Astrocyte (in vitro differentiated cells and primary cell): ENCODE data around the gene PRG3. TPM values are rescaled to one million over a fixed set of nuclear protein-coding genes. Genes with fewer than 3 reads are reported as not detected.

ENCODE experiments used
- DNase-seq: peaks from one replicate; pipeline ENCODE4 v3.0.0-alpha.2; 2010; ENCODE audit warnings: low read depth
- FAIRE-seq: peaks from 2 replicates; lab custom pipeline; 2011; peaks lifted over from hg19 to GRCh38; lab: Jason Lieb, UNC
- H2AFZ ChIP-seq: 2 replicates; pipeline ENCODE4 v1.6.0; 2012; ENCODE audit warnings: low read depth, low read length, inconsistent platforms
- H3K27ac ChIP-seq: 2 replicates; pipeline ENCODE4 v1.5.1; 2011; ENCODE audit warnings: low read depth, low read length, inconsistent platforms
- H3K27me3 ChIP-seq: 2 replicates; pipeline ENCODE4 v1.6.0; 2011; ENCODE audit warnings: low read length, inconsistent platforms; ENCODE audit not compliant: insufficient read depth
- H3K36me3 ChIP-seq: 2 replicates; pipeline ENCODE4 v1.5.1; 2011; ENCODE audit warnings: low read length, inconsistent platforms; ENCODE audit not compliant: insufficient read depth
- H3K4me1 ChIP-seq: 2 replicates; pipeline ENCODE4 v1.5.1; 2011; ENCODE audit warnings: low read length, inconsistent platforms; ENCODE audit not compliant: insufficient read depth
- H3K4me2 ChIP-seq: 2 replicates; pipeline ENCODE4 v1.6.0; 2012; ENCODE audit warnings: low read length, inconsistent platforms
- H3K4me3 ChIP-seq: 2 replicates; pipeline ENCODE4 v1.5.1; 2011; ENCODE audit warnings: low read depth, mild to moderate bottlenecking, low read length, inconsistent platforms; ENCODE audit not compliant: insufficient read depth
- H3K79me2 ChIP-seq: 2 replicates; pipeline ENCODE4 v1.6.0; 2012; ENCODE audit warnings: mild to moderate bottlenecking, low read length, inconsistent platforms; ENCODE audit not compliant: insufficient read depth
- H3K9ac ChIP-seq: 2 replicates; pipeline ENCODE4 v1.6.0; 2012; ENCODE audit warnings: mild to moderate bottlenecking, low read length, inconsistent platforms
- H3K9me3 ChIP-seq: 2 replicates; pipeline ENCODE4 v1.5.1; 2012; ENCODE audit warnings: low read depth, mild to moderate bottlenecking, low read length, inconsistent platforms; ENCODE audit not compliant: insufficient read depth
- H4K20me1 ChIP-seq: 2 replicates; pipeline ENCODE4 v1.6.0; 2012; ENCODE audit warnings: low read length, inconsistent platforms; ENCODE audit not compliant: insufficient read depth
- H3K27ac Mint-ChIP-seq: one replicate; pipeline ENCODE4 v1.8.0; 2021; ENCODE audit warnings: mild to moderate bottlenecking, mixed read lengths; ENCODE audit not compliant: unreplicated experiment
- H3K27me3 Mint-ChIP-seq: one replicate; pipeline ENCODE4 v1.8.0; 2021; ENCODE audit warnings: low read depth, mixed read lengths; ENCODE audit not compliant: unreplicated experiment
- H3K36me3 Mint-ChIP-seq: one replicate; pipeline ENCODE4 v1.8.0; 2021; ENCODE audit warnings: low read depth, mixed read lengths; ENCODE audit not compliant: unreplicated experiment
- H3K4me1 Mint-ChIP-seq: one replicate; pipeline ENCODE4 v1.8.0; 2021; ENCODE audit warnings: low read depth, mixed read lengths; ENCODE audit not compliant: unreplicated experiment
- H3K4me3 Mint-ChIP-seq: one replicate; pipeline ENCODE4 v1.8.0; 2021; ENCODE audit warnings: mild to moderate bottlenecking, moderate library complexity, mixed read lengths; ENCODE audit not compliant: unreplicated experiment
- H3K9me3 Mint-ChIP-seq: one replicate; pipeline ENCODE4 v1.8.0; 2021; ENCODE audit warnings: mild to moderate bottlenecking, mixed read lengths; ENCODE audit not compliant: unreplicated experiment
- EZH2 ChIP-seq: IDR thresholded peaks from 2 replicates; pipeline ENCODE4 v1.6.1; 2012; ENCODE audit warnings: mild to moderate bottlenecking, low read length, inconsistent platforms; ENCODE audit not compliant: insufficient read depth
- total RNA-seq: library from RNA; stranded (reverse); gene quantifications from 2 replicates; pipeline ENCODE4 v1.2.1, GENCODE V29; 2021
- TF ChIP-seq, protein P1 (sequence below): IDR thresholded peaks from 2 replicates; pipeline ENCODE4 v1.5.1; 2011; ENCODE audit warnings: low read depth, mild to moderate bottlenecking, inconsistent platforms, low read length, moderate library complexity; ENCODE audit not compliant: insufficient read depth

The PRG3 gene
- total RNA-seq, 1 donor from 2014 or later = not detected

DNA sequence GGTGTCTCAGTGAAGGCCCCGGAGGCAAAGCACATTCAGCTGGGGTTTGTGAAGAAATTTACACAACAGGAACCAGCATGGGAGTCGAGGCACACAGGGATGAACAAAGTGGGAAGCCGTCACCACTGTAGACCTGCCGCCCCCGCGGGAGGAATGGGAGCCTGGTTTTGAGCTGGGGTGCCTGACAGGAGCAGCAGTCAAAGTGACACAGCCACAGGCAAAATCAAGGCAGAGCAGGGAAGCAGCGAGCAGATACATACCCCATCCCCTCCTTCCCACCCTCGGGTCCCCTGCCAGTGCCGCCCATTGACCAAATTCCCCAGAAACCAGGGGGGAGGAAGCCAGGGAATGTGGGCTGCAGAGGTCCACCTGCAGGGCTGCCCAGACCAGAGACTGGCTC lies 22.0 kb downstream of the PRG3 start:
- Mint-ChIP-seq H3K27ac (no peak overlapping the region), H3K9me3 (peaks cover 9% of the 10 kb centered on the region), H3K27me3 (peaks cover 38% of the 10 kb centered on the region), H3K4me3 (no peak overlapping the region), H3K36me3 (peaks cover 3% of the 10 kb centered on the region), H3K4me1 (no peaks in the 10 kb centered on the region)
- H3K36me3 ChIP-seq = no peaks in the 10 kb centered on the region
- DNase-seq = no peak
- H3K9ac ChIP-seq = no peak overlapping the region
- no peaks in the 10 kb centered on the region for H4K20me1 ChIP-seq
- no peaks in the 10 kb centered on the region for H3K4me1 ChIP-seq
- H3K79me2 ChIP-seq = no peaks in the 10 kb centered on the region
- no peak overlapping the region for H2AFZ ChIP-seq
- no peak overlapping the region for H3K4me3 ChIP-seq
- no peaks in the 10 kb centered on the region for H3K9me3 ChIP-seq
- TF ChIP-seq EZH2 = no peak
- TF ChIP-seq, protein P1, sequence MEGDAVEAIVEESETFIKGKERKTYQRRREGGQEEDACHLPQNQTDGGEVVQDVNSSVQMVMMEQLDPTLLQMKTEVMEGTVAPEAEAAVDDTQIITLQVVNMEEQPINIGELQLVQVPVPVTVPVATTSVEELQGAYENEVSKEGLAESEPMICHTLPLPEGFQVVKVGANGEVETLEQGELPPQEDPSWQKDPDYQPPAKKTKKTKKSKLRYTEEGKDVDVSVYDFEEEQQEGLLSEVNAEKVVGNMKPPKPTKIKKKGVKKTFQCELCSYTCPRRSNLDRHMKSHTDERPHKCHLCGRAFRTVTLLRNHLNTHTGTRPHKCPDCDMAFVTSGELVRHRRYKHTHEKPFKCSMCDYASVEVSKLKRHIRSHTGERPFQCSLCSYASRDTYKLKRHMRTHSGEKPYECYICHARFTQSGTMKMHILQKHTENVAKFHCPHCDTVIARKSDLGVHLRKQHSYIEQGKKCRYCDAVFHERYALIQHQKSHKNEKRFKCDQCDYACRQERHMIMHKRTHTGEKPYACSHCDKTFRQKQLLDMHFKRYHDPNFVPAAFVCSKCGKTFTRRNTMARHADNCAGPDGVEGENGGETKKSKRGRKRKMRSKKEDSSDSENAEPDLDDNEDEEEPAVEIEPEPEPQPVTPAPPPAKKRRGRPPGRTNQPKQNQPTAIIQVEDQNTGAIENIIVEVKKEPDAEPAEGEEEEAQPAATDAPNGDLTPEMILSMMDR = no peak
- no peak for FAIRE-seq
- no peak overlapping the region for H3K27ac ChIP-seq
- peaks cover 9% of the 10 kb centered on the region for H3K27me3 ChIP-seq
- no peak overlapping the region for H3K4me2 ChIP-seq

DNA sequence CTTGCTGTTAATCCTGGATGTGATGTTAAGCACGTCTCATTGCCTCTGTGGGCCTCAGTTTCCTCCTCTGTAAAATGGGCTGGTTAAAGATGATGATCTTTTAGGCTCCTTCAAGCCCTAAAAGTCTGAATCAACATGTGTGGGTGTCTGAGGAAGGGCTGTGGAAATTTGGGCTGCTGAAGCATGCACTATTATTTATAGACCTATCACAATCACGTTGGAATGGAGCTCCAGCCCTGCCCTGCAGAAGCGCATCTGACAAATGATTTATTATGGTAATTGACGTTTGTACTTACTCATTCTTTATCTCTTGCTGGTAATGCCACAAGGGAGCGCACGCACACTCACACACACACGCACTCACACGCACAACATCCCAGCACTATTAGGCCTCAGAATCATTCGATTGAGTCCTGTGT lies 22.4 kb downstream of the PRG3 start:
- DNase-seq = peak; percentile 47
- no peak for TF ChIP-seq EZH2
- TF ChIP-seq, protein P1 = no peak

DNA sequence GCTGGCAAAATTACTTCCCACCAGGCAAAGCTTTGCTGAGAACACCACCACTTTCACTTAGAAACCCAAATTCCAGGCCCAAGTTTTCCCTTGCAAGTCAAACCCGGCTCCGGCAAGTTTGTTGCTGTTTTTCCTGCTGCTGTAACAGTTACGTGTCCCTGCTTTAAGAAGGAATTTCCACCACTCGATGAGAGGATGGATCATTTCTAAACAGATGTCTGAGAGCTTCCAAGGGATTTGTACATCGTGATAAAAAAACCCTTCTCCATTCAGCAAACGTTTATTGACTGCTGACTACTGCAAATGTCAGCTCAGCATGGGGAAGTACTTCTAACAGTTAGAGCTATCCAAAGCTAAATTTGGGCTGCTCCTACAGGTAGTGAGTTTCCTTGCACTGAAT lies 23.1 kb downstream of the PRG3 start:
- peaks cover 14% of the 10 kb centered on the region for H3K27me3 ChIP-seq
- H4K20me1 ChIP-seq = no peaks in the 10 kb centered on the region
- TF ChIP-seq, protein P1 = no peak
- TF ChIP-seq EZH2 = no peak
- Mint-ChIP-seq H3K4me3 (no peak overlapping the region), H3K27me3 (peaks cover 30% of the 10 kb centered on the region), H3K27ac (no peak overlapping the region), H3K36me3 (peaks cover 3% of the 10 kb centered on the region), H3K9me3 (peaks cover 4% of the 10 kb centered on the region), H3K4me1 (no peaks in the 10 kb centered on the region)
- H3K27ac ChIP-seq = no peak overlapping the region
- H2AFZ ChIP-seq = no peak overlapping the region
- H3K9me3 ChIP-seq = no peaks in the 10 kb centered on the region
- no peak overlapping the region for H3K4me2 ChIP-seq
- H3K4me3 ChIP-seq = no peak overlapping the region
- DNase-seq = no peak
- H3K36me3 ChIP-seq = no peaks in the 10 kb centered on the region
- no peaks in the 10 kb centered on the region for H3K4me1 ChIP-seq
- no peak overlapping the region for H3K9ac ChIP-seq
- H3K79me2 ChIP-seq = no peaks in the 10 kb centered on the region
- no peak for FAIRE-seq

More for the DNA sequence above, 22.4 kb downstream of the PRG3 start:
- Histone ChIP-seq H3K27me3 (peaks cover 9% of the 10 kb centered on the region), H2AFZ (no peak overlapping the region), H3K9me3 (no peaks in the 10 kb centered on the region), H3K27ac (no peak overlapping the region), H3K4me3 (no peak overlapping the region), H3K9ac (no peak overlapping the region), H3K4me1 (no peaks in the 10 kb centered on the region), H3K4me2 (no peak overlapping the region), H4K20me1 (no peaks in the 10 kb centered on the region), H3K79me2 (no peaks in the 10 kb centered on the region), H3K36me3 (no peaks in the 10 kb centered on the region)
- peaks cover 9% of the 10 kb centered on the region for H3K9me3 Mint-ChIP-seq
- H3K36me3 Mint-ChIP-seq = peaks cover 3% of the 10 kb centered on the region
- no peak for FAIRE-seq
- no peak overlapping the region for H3K27ac Mint-ChIP-seq
- peaks cover 35% of the 10 kb centered on the region for H3K27me3 Mint-ChIP-seq
- H3K4me3 Mint-ChIP-seq = no peak overlapping the region
- H3K4me1 Mint-ChIP-seq = no peaks in the 10 kb centered on the region
